ENCODE results near the gene CIB2.

The CIB2 gene

DNA sequence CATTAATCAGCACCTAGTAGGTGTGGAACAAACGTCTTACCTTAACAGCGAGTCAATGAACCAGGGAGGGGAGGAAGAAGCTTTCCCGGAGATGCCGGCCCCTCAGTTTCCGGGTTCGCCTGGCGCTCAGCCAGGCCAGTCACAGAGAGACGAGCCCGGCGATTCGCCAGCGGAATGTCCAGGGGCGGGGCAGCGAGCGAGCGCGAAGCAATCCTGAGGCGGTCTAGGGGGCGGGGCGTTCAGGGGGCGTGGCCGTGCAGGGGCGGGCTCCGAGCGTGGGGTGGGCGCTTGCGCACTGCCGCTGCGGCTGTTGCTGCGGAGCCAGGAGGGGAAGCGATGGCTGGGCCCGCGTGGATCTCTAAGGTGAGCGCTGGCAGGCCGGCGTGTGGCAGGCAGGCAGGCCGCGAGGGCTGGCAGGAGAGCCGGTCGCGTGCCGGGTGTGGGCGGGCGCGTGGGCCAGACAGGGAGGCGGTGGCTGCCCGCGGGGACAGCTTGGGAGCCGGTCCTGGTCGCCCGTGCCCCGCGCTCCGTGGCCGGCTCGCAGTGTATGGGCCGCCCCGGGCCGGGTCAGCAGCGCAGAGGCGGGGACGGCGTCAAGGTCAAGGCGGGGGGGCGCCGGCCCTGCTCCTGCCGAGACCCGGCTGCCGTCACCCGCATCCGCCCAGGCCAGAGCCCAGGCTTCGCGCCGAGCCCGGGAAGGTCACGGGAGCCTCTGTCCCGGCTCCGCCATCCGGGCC is 18.0 kb upstream of the CIB2 start, which contains the start of gene IDH3A:
Gene IDH3A, plus strand, starts transcription at position 295 of the 737 bp plus-strand sequence. Its CDS starts 42 bp downstream, at position 337.
- peak; percentile 99 for DNase-seq

GRCh38 chr15:78148392-78149067 is 17.3 kb upstream of the CIB2 start:
- peak; percentile 11 for DNase-seq

DNA sequence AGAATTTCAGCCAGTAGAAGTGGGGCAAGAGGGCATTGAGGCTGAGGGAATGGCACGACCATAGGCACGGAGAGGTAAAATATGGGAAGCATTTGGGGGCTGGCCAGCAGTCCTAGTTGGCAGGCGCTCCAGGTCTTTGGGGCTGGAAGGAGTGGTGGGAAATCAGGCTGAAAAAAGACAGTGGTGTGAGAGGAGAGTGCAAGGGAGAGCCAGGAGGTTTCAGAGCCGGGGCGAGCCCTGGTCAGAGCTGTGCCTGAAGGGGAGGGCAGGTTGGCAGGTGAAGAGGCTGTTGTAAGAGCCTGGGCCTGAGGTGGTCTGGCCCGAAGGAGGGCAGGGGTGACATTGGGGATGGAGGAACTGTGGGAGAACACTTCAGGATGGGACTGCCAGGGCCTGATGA is 16.3 kb upstream of the CIB2 start:
- DNase-seq: no peak

DNA sequence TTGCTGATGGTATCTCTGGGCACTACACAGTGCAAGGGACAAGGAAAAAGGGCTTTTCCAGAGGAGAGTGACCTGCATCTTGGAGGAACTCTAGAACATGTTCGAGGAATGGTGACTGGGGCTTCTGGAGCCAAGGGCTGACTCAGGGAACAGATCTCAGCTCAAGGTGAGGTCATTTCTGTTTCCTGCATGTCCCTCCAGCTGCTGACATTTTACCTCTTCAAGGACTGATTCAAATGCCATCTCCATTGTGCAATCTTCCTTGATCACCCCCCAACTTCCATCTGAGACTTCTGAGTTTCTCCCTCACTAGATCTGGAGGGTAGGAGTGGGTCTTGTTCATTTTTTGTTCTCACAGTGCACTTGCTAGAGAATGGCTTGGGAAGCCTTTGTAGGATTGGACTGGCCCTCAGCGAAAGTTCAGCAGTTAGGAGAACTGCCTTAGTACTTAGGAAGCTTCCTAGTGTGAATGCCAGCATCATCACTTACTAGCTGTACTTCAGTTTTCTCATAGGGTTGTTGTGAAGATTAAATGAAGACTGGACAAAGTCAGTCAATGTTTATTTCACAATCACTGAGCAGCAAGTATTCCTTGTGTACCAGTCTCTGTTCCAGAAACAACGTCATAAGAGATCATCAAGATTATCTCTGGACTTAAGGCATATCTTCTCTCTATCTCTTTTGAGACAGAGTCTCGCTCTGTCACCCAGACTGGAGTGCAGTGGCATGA is 15.3 kb upstream of the CIB2 start:
- no peak for DNase-seq

DNA sequence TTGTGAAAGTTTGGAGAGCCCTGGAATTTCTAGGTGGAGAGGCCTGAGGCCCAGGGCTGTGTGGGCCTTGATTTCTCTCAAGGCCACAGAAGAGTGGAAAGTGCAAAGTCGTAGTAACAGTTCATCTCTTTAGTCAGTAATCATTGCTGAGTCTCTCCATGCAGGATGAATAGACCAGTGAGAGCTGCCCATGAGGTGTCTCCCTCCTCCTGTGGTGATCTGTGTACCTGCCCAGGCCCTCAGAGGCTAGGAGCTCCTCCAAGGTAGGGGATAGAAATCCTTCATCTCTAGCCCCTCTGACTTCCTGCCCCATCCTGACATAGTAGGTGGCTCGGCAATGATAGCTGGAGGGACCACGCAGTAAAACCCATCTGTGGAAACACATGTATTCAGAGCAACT is 11.1 kb upstream of the CIB2 start:
- DNase-seq: no peak

DNA sequence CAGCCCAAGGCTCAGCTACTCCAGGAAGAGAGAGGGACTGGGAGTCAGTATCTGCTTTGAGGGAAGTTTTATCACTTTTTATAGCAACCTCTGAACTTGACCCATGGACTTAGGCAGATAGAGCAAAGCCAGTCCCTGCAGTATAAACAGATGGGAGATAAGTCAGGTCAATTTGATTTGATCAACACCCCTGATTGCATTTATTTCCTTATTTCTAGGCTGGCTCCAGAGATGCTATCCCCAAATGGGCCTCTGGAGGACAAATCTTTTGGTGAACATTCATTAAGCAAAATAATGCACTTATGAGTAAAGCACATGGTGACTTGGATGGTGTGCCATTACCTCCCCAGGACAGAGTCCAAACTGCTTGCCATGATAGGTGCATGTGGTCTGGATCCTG is 9.0 kb upstream of the CIB2 start:
- no peak for DNase-seq

DNA sequence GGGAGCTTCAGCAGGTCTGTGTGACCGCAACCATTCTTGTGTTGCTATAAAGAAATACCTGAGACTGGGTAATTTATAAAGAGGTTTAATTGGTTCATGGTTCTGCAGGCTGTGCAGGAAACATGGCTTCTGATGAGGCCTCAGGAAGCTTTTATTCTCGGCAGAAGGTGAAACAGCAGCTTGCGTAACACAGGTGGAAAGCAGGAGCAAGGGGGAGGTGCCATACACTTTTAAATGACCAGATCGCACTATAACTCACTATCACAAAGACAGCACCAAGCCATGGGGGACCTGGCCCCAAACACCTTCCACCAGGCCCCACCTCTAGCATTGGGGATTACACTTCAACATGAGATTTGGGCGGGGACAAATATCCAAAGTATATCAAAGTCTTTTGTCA is 8.3 kb upstream of the CIB2 start:
- no peak for DNase-seq

DNA sequence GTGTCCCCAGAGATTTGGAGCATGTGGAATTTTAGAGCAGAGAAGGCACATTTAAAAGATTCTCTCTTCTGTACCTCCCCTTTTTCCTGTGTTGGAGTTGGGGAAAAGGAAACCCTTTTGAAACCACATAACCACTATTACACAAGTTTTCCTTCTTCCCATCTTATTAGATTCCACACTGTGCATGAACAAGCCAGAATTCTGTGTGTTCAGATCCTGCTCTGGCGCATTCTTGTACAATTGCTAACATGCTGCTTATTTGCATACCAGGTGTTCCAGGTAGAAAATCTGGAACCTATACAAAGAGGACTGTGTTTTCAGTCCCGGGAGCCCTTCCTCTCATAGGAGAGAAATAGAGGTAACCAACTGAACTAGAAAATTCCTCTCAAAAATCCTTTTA is 2.6 kb upstream of the CIB2 start:
- no peak for DNase-seq

DNA sequence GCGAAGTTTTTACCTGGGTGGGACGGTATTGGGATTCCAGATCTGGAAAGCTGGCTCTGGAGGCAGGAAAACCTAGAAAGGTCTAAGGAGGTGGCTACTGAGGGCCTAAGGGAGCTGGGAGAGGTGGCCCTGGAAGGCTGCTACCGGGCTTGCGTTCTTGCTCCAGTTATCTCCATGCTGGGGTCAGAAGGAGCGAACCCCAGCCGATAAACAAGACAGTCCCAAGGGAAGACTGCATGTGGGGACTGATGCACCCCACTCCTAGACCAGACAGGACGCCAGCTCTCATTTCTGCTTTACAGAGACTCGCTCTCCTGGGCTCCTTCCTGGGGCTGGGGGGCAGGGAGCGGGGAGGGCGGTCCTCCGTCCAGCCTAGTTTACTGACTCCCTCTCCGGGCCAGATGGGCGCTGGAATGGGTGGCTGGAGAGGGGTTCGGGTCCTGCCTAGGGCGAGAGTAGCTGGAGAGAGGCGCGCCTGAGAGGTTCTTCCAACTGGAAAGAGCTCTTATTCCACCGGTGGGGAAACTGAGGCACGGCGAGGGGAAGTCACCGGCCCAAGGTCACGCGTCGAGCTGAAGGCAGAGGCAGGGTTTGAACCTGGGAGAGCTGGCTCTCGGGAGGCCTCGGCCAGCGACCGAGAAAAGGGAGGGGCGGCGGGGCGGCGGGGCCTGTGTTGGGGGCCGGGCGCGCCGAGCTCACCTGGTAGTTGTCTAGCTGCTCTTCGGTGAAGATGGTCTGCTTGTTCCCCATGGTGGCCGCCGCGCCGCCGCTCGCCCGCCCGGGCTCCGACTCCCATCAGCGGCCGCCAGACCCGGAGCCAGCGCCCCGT is 565 bp downstream of the CIB2 start:
- DNase-seq: peak; percentile 34

GRCh38 chr15:78129751-78130287 is 1.4 kb downstream of the CIB2 start:
- DNase-seq: no peak

GRCh38 chr15:78129077-78129750 is 2.0 kb downstream of the CIB2 start:
- DNase-seq: no peak

- no peak for DNase-seq
Measured at GRCh38 chr15:78127882-78128281, 3.4 kb downstream of the CIB2 start.

DNA sequence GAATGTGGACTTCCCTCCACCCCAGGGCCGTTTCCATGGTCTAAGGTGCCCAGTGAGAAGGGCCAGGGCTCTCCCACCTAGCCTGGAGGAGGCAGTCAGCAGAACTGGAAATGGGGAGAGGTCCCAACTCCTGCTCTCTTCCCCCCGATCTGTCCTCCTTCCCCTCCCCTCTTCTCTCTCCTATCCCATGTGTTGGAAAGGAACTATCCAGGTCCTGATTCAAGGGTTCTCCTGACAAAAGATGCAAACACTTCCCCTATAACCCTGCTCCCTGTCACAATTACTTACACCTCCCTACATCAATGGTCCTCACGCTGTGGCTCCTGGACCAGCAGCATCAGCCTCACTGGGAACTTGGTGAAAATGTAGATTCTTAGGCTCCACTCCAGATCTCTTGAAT is 6.0 kb downstream of the CIB2 start:
- no peak for DNase-seq

DNA sequence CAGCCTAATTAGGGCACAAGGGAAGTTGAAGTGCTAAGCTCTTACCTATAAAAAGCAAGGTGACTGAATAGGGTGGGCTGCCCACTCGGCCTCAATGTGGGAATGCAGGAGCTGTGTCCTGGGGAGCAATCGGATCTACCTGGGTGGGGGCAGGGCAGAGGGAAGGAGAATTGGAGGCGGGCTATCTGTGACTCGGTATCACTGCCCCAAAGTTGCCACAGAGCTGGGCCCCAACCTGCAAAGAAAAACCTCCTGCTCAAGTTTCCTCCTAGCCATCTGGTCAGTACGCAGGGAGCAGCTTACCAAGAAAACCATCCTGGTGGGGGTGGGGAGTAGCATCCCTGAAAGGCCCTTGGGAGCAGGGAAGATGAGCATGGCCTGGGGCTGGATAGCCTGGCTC is 10.7 kb downstream of the CIB2 start:
- DNase-seq: no peak

- DNase-seq: no peak
Measured at GRCh38 chr15:78112551-78112950, 18.7 kb downstream of the CIB2 start.

- DNase-seq: no peak
Measured at GRCh38 chr15:78111788-78112187, 19.5 kb downstream of the CIB2 start.

- DNase-seq: no peak
Measured at GRCh38 chr15:78110916-78111475, 20.2 kb downstream of the CIB2 start.

- DNase-seq: no peak
Measured at GRCh38 chr15:78110096-78110495, 21.1 kb downstream of the CIB2 start.

GRCh38 chr15:78109156-78109555 is 22.1 kb downstream of the CIB2 start:
- DNase-seq: no peak

GRCh38 chr15:78108300-78109084 is 22.8 kb downstream of the CIB2 start:
- peak; percentile 89 for DNase-seq

- DNase-seq: no peak
Measured at GRCh38 chr15:78107471-78107870, 23.8 kb downstream of the CIB2 start.

Data from RPMI8226 (cell line).